SK-N-SH (cell line): ENCODE data around the gene RASL10A. TPM values are rescaled to one million over a fixed set of nuclear protein-coding genes. Genes with fewer than 3 reads are reported as not detected.

Experiments used
- CTCF ChIA-PET: fragments of 300-600, 350-600 bp; formaldehyde crosslinking; extraction: SDS; loops from one replicate; lab custom pipeline; 2021; lab: Yijun Ruan, JAX
- POLR2A ChIA-PET: fragments of 350-600 bp; sonication (Branson Sonifier 250); formaldehyde crosslinking; extraction: SDS; loops from one replicate; lab custom pipeline; 2020; ENCODE audit warnings: antibody characterized with exemption, inconsistent platforms; lab: Yijun Ruan, JAX
- DNase-seq: peaks from one replicate; pipeline ENCODE4 v3.0.0; 2012
- H2AFZ ChIP-seq: fragments of 200-600 bp; sonication (generic); 2 replicates; pipeline ENCODE4 v1.8.1; 2016; ENCODE audit warnings: antibody characterized with exemption, mild to moderate bottlenecking, low read depth
- H3F3A ChIP-seq: fragments of 200-600 bp; sonication (generic); replicated peaks from 2 replicates; pipeline ENCODE3; 2016; ENCODE audit warnings: antibody characterized with exemption, mild to moderate bottlenecking; ENCODE audit not compliant: insufficient read depth
- H3K27ac ChIP-seq, 2 experiments: fragments of 200-500 bp in 1 of 2; fragments of 200-600 bp in 1 of 2; sonication (Bioruptor generic) in 1 of 2; sonication (generic), shearing (Covaris generic) in 1 of 2; 2 replicates each; pipeline versions ENCODE4 v1.5.1 to v1.6.1; 2014 to 2016; ENCODE audit warnings: low read depth in 2 of 2, inconsistent platforms in 1 of 2, low read length in 1 of 2, mild to moderate bottlenecking in 1 of 2, mixed read lengths in 1 of 2
- H3K27me3 ChIP-seq: fragments of 200-600 bp; sonication (generic), shearing (Covaris generic); 2 replicates; pipeline ENCODE4 v1.6.1; 2016; ENCODE audit warnings: mixed run types; ENCODE audit not compliant: insufficient read depth
- H3K36me3 ChIP-seq, 2 experiments: fragments of 200-500 bp in 1 of 2; fragments of 200-600 bp in 1 of 2; sonication (Bioruptor generic) in 1 of 2; sonication (generic) in 1 of 2; replicated peaks in 1 of 2; 2 replicates each; pipeline versions ENCODE3 to v1.5.1; 2014 to 2016; ENCODE audit warnings: low read length in 1 of 2, mild to moderate bottlenecking in 1 of 2; ENCODE audit not compliant: insufficient read depth in 2 of 2, control insufficient read depth in 1 of 2
- H3K4me1 ChIP-seq, 2 experiments: fragments of 200-500 bp in 1 of 2; fragments of 200-600 bp in 1 of 2; sonication (Bioruptor generic) in 1 of 2; sonication (generic), shearing (Covaris generic) in 1 of 2; 2 replicates each; pipeline versions ENCODE4 v1.5.1 to v1.6.1; 2014 to 2016; ENCODE audit warnings: low read depth in 1 of 2, low read length in 1 of 2, mixed run types in 1 of 2; ENCODE audit not compliant: insufficient read depth in 2 of 2, control insufficient read depth in 1 of 2
- H3K4me2 ChIP-seq: fragments of 200-600 bp; sonication (generic), shearing (Covaris generic); 2 replicates; pipeline ENCODE4 v1.6.1; 2017; ENCODE audit warnings: mixed run types
- H3K4me3 ChIP-seq, 2 experiments: fragments of 200-500 bp in 1 of 2; fragments of 200-600 bp in 1 of 2; sonication (Bioruptor generic) in 1 of 2; sonication (generic), shearing (Covaris generic) in 1 of 2; 2 replicates each; pipeline versions ENCODE4 v1.5.1 to v1.8.1; 2014 to 2016; ENCODE audit warnings: low read depth in 2 of 2, inconsistent platforms in 1 of 2, low read length in 1 of 2, mild to moderate bottlenecking in 1 of 2, mixed read lengths in 1 of 2, moderate library complexity in 1 of 2
- H3K79me2 ChIP-seq: fragments of 200-600 bp; sonication (generic); 2 replicates; pipeline ENCODE4 v1.8.1; 2017; ENCODE audit warnings: mild to moderate bottlenecking; ENCODE audit not compliant: insufficient read depth
- H3K9ac ChIP-seq: fragments of 200-600 bp; sonication (generic); 2 replicates; pipeline ENCODE4 v1.6.1; 2017; ENCODE audit warnings: mixed run types
- H3K9me2 ChIP-seq: fragments of 200-600 bp; sonication (generic); 2 replicates; pipeline ENCODE4 v1.6.1; 2017; ENCODE audit warnings: mixed run types
- H3K9me3 ChIP-seq: fragments of 200-600 bp; sonication (generic); 2 replicates; pipeline ENCODE4 v1.6.1; 2017; ENCODE audit warnings: mixed run types, mild to moderate bottlenecking, moderate library complexity
- H4K20me1 ChIP-seq: fragments of 200-600 bp; sonication (generic); 2 replicates; pipeline ENCODE4 v1.6.1; 2017; ENCODE audit warnings: mild to moderate bottlenecking, mixed run types; ENCODE audit not compliant: insufficient read depth
- GATA2 ChIP-seq: sonication (generic); formaldehyde crosslinking; IDR thresholded peaks from 2 replicates; pipeline ENCODE4 v1.5.0; 2020; ENCODE audit warnings: mild to moderate bottlenecking, missing genetic modification reagents
- PBX3 ChIP-seq: IDR thresholded peaks from 2 replicates; pipeline ENCODE4; 2012
- RCOR1 ChIP-seq: fragments of 150-350 bp; IDR thresholded peaks from 2 replicates; pipeline ENCODE4 v1.6.1; 2017; ENCODE audit warnings: antibody characterized with exemption, low read length
- RXRA ChIP-seq: IDR thresholded peaks from 2 replicates; pipeline ENCODE4 v1.4.0; 2012; ENCODE audit warnings: low read depth, mild to moderate bottlenecking, borderline replicate concordance
- TAF1 ChIP-seq: IDR thresholded peaks from 2 replicates; pipeline ENCODE4 v1.6.1; 2012; ENCODE audit warnings: low read depth, mild to moderate bottlenecking, low read length, moderate library complexity, borderline replicate concordance
- WGBS: methylation state at CpG from one replicate; pipeline ENCODE4 v1.1.6; 2017; ENCODE audit warnings: low lambda C conversion rate; 5-methylcytosine and 5-hydroxymethylcytosine counted together
- polyA plus RNA-seq, 3 experiments: library from polyadenylated mRNA; depleted of rRNA; stranded (reverse); fragments of >200 nt; gene quantifications; 2 replicates each; pipeline ENCODE4 v1.2.3, GENCODE V29; 2012
- small RNA-seq, 7 experiments: library from RNA; depleted of rRNA; stranded (forward); fragments of <200 nt; gene quantifications; one replicate each; pipeline ENCODE3, GENCODE V24; 2012

The RASL10A gene
- polyA plus RNA-seq, 1 of the 3 experiments (the other 2 are of a cell fraction) = 0.36 TPM

DNA sequence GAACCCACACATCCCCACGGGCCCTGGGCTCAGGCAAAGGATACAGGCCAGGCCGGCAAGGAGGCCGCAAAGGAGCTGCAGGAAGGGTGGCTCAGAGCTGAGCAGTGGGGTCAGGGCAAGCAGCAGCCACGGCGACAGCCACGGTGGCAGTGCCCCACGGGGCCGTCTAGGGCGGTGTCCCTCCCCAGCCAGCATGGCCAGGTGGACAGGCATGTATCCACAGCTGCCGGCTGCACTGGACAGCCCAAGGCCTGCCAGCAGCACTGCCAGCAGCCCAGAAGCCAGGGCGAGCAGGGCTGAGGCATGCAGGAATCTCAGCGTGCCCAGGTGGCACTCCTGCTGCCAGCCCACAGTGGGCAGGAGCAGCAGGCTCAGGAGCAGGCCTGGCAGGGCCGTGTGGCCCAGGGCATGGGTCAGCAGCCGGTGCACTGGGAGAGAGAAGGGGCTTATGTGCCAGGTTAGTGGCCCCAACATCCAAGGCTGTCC, 51.7 kb downstream of the RASL10A start:
- CTCF ChIA-PET = interaction anchor here (1.3 to 7.7 kb wide), 2 partner anchors 12 to 18 kb away, joined by 3 to 40 read pairs; no protein-coding TSS in a partner anchor

More for the DNA sequence above, 51.7 kb downstream of the RASL10A start:
- POLR2A ChIA-PET = no interaction called here
- Histone ChIP-seq H3K9me2 (no peaks in the 10 kb centered on the region), H3K4me1 (peaks cover 0 to 14% of the 10 kb centered on the region in 2 experiments; a peak in 1 of 4 replicates), H3K4me2 (no peak overlapping the region), H3K9me3 (no peaks in the 10 kb centered on the region), H3K9ac (no peak overlapping the region), H3K27me3 (no peaks in the 10 kb centered on the region), H3K4me3 (no peak overlapping the region), H2AFZ (no peak overlapping the region), H4K20me1 (peaks cover 3% of the 10 kb centered on the region), H3K27ac (no peak overlapping the region), H3F3A (no peaks in the 10 kb centered on the region), H3K36me3 (peaks cover 7 to 11% of the 10 kb centered on the region in 2 experiments), H3K79me2 (peaks cover 27% of the 10 kb centered on the region)
- WGBS = 100% methylated on average over 6 of the region's 14 CpGs
- peak; percentile 9 for DNase-seq
- TF ChIP-seq PBX3 (no peak), GATA2 (CRISPR knock-in tag) (no peak), RCOR1 (no peak), TAF1 (no peak), RXRA (no peak)

Small RNA genes within 50 kb of the gene (small RNA-seq; reads per million reads assigned to genes)
- gene MIR3653 = 0 reads per million in 7 experiments

Other genes starting within 250 kb of the RASL10A start
- gene KREMEN1, start 242.7 kb downstream of the RASL10A start, polyA plus RNA-seq (2012; rRNA removed) = 7.9 and 10.0 TPM in 2 replicates
- 0.71 and 1.1 TPM in 2 replicates for gene EMID1, start 109.8 kb downstream of the RASL10A start, polyA plus RNA-seq (2012; rRNA removed)
- 19.0 and 23.0 TPM in 2 replicates for gene RHBDD3, start 47.7 kb downstream of the RASL10A start, polyA plus RNA-seq (2012; rRNA removed)
- 173 and 234 TPM in 2 replicates for gene EWSR1, start 47.4 kb downstream of the RASL10A start, polyA plus RNA-seq (2012; rRNA removed)
- gene GAS2L1, start 9.0 kb downstream of the RASL10A start, polyA plus RNA-seq (2012; rRNA removed) = 16.8 and 21.8 TPM in 2 replicates
- gene AP1B1, start 72.9 kb upstream of the RASL10A start, polyA plus RNA-seq (2012; rRNA removed) = 40.4 and 51.9 TPM in 2 replicates
- gene RFPL1, start 122.9 kb upstream of the RASL10A start, polyA plus RNA-seq (2012; rRNA removed) = not detected in 2 replicates
- 3.5 TPM in 2 replicates for gene NEFH, start 164.5 kb upstream of the RASL10A start, polyA plus RNA-seq (2012; rRNA removed)
- gene THOC5, start 238.1 kb upstream of the RASL10A start, polyA plus RNA-seq (2012; rRNA removed) = 95.9 and 141 TPM in 2 replicates